Left lung (tissue), 10 donors: ENCODE measurements around the gene QSER1. TPM values are rescaled to one million over a fixed set of nuclear protein-coding genes. Genes with fewer than 3 reads are reported as not detected.

Experiments used
- ATAC-seq: fragments of 200-7000 bp; cut with Tn5 transposase; one replicate; pipeline ENCODE4 v1.9.1; 2020; ENCODE audit warnings: moderate library complexity
- DNase-seq, 4 donors: peaks; one replicate each; pipeline ENCODE4 v3.0.0-alpha.2; 2013 to 2020
- H3K27ac ChIP-seq, 2 donors: fragments of 200-600 bp; sonication (generic) in 1 of 2; one replicate each; pipeline versions ENCODE4 v1.5.0 to v1.8.0; 2020 to 2021
- H3K27me3 ChIP-seq, 2 donors: fragments of 200-600 bp; sonication (generic) in 1 of 2; one replicate each; pipeline versions ENCODE4 v1.5.0 to v1.8.0; 2020 to 2021
- H3K36me3 ChIP-seq, 2 donors: fragments of 200-600 bp; sonication (generic) in 1 of 2; one replicate each; pipeline versions ENCODE4 v1.5.0 to v1.8.0; 2020 to 2021
- H3K4me1 ChIP-seq, 2 donors: fragments of 200-600 bp; one replicate each; pipeline ENCODE4 v1.8.0; 2021
- H3K4me3 ChIP-seq, 2 donors: fragments of 200-600 bp; sonication (generic) in 1 of 2; one replicate each; pipeline versions ENCODE4 v1.5.0 to v1.8.0; 2020 to 2021; ENCODE audit warnings: mild to moderate bottlenecking in 1 of 2
- H3K9me3 ChIP-seq, 2 donors: fragments of 200-600 bp; sonication (generic) in 1 of 2; one replicate each; pipeline versions ENCODE4 v1.5.0 to v1.8.0; 2020 to 2021
- intact Hi-C, 2 donors: fragments of 100-400 bp; cut with DNase I; formaldehyde crosslinking; loops; one replicate each; pipeline versions ENCODE4 v1.11.2 to v1.14.2; 2022
- polyA plus RNA-seq, 6 donors: library from polyadenylated mRNA; unstranded; fragments of 120-200 nt; gene quantifications; one replicate each; pipeline ENCODE4 v1.2.1, GENCODE V29; 2013; ENCODE audit not compliant: insufficient read length in 6 of 6
- total RNA-seq, 2 donors: library from RNA; stranded (reverse); fragmentation: NEBNext Ultra II Directional; extraction: Animal tissue kit (Norgen Biotek cat#: 25700); gene quantifications; one replicate each; pipeline ENCODE4 v1.2.1, GENCODE V29; 2021
- TF ChIP-seq, protein P1 (sequence below), 2 donors: fragments of 200-600 bp; sonication (generic) in 1 of 2; IDR thresholded peaks; one replicate each; pipeline versions ENCODE4 v1.5.0 to v1.8.0; 2021; ENCODE audit warnings: antibody characterized with exemption in 2 of 2
- donor health status: DM: no; HTN: yes; CAD: no.
- donor health status: DM: no; HTN: no; CAD: no.

The QSER1 gene
- total and polyA plus RNA-seq, 8 donors = 23.4 to 47.4 (median 41.0) TPM

DNA sequence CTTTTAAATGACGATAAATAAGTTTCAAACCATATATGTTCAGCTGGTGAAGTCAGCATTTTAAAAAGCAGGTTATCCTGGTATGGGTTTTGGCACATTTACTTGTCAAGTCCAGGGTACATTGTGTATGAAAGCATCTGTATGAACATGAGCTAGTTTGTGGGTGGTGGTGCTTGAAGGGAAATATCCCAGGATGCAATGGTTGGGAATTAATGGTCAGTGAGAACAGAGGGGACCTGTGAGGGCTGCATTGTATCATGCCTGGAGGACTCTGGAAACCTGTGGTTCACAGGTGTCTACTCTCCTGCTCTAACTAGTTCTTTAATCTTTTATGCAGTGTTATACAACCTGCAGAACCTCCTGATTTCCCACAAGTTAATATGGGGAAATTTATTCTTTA lies 128.9 kb downstream of the QSER1 start:
- ATAC-seq (no peak), DNase-seq (no peak)
- Histone ChIP-seq H3K4me1 (peaks cover 2 to 6% of the 10 kb centered on the region in 2 donors), H3K4me3 (no peak overlapping the region), H3K9me3 (no peaks in the 10 kb centered on the region), H3K27me3 (peaks cover 0 to 20% of the 10 kb centered on the region in 2 donors), H3K36me3 (no peaks in the 10 kb centered on the region), H3K27ac (no peak overlapping the region)
- TF ChIP-seq, protein P1, sequence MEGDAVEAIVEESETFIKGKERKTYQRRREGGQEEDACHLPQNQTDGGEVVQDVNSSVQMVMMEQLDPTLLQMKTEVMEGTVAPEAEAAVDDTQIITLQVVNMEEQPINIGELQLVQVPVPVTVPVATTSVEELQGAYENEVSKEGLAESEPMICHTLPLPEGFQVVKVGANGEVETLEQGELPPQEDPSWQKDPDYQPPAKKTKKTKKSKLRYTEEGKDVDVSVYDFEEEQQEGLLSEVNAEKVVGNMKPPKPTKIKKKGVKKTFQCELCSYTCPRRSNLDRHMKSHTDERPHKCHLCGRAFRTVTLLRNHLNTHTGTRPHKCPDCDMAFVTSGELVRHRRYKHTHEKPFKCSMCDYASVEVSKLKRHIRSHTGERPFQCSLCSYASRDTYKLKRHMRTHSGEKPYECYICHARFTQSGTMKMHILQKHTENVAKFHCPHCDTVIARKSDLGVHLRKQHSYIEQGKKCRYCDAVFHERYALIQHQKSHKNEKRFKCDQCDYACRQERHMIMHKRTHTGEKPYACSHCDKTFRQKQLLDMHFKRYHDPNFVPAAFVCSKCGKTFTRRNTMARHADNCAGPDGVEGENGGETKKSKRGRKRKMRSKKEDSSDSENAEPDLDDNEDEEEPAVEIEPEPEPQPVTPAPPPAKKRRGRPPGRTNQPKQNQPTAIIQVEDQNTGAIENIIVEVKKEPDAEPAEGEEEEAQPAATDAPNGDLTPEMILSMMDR (IDR thresholded peaks at IDR 0.05) = no peak
- intact Hi-C loops = no loop called here

DNA sequence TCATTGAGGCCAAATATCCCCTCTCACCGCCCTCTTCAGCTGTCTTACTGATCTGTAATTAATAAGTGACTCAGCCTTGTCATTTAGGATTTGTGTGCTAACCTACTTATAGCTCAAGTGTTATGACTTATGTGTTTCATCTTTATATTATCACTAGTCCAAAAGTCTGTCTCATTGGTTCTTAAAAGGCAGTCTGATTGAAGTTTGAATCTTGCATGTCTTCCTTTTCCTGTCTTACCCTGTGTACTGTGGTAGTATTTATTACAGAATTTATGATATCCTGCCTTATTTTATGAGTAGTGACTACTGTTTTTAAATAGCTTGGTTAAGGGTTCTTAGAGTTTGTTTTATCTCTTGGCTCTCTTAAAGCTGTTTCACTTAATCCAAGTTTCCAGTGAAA lies 129.3 kb downstream of the QSER1 start:
- TF ChIP-seq, protein P1 (IDR thresholded peaks at IDR 0.05) = no peak
- Histone ChIP-seq H3K4me3 (no peak overlapping the region), H3K27me3 (peaks cover 0 to 16% of the 10 kb centered on the region in 2 donors), H3K36me3 (no peaks in the 10 kb centered on the region), H3K27ac (no peak overlapping the region), H3K9me3 (no peaks in the 10 kb centered on the region), H3K4me1 (peaks cover 0 to 4% of the 10 kb centered on the region in 2 donors)
- intact Hi-C loops = no loop called here
- DNase-seq (no peak), ATAC-seq (no peak)

DNA sequence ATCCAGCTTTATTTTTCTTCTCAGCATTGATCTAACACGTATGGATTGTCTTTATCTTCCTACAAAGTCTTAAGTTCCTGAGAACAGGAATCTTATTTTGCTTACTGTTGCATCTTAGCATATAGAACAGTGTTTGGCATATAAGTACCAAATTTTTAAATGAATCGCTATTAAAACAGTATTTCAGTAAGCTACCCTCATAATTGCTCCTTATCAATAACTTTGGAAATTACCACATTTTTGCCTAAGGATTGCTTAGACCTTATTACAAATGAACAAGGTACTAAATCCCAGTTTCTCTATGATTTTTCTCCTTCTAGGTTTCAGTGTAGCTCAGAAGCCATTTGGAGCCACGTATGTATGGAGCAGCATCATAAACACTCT lies 132.7 kb downstream of the QSER1 start:
- no peak overlapping the region for H3K27ac ChIP-seq
- no peaks in the 10 kb centered on the region for H3K36me3 ChIP-seq
- intact Hi-C loops = no loop called here
- no peak for ATAC-seq
- H3K4me1 ChIP-seq = no peaks in the 10 kb centered on the region
- no peak for DNase-seq
- no peak overlapping the region for H3K4me3 ChIP-seq
- H3K9me3 ChIP-seq = no peaks in the 10 kb centered on the region
- no peaks in the 10 kb centered on the region for H3K27me3 ChIP-seq
- TF ChIP-seq, protein P1 (IDR thresholded peaks at IDR 0.05) = no peak

- Histone ChIP-seq H3K36me3 (no peaks in the 10 kb centered on the region), H3K4me3 (no peak overlapping the region), H3K27ac (no peak overlapping the region), H3K4me1 (no peaks in the 10 kb centered on the region), H3K27me3 (no peaks in the 10 kb centered on the region), H3K9me3 (no peaks in the 10 kb centered on the region)
- DNase-seq (no peak), ATAC-seq (no peak)
- TF ChIP-seq, protein P1 (IDR thresholded peaks at IDR 0.05) = no peak
- intact Hi-C loops = no loop called here
Observed at GRCh38 chr11:33027233-33027632, 134.6 kb downstream of the QSER1 start.

GRCh38 chr11:33027846-33028536 lies 135.4 kb downstream of the QSER1 start:
- Histone ChIP-seq H3K36me3 (no peaks in the 10 kb centered on the region), H3K27ac (peak overlapping the region in 1 of 2 donors; percentile 18), H3K9me3 (no peaks in the 10 kb centered on the region), H3K4me3 (no peak overlapping the region), H3K4me1 (no peaks in the 10 kb centered on the region), H3K27me3 (no peaks in the 10 kb centered on the region)
- TF ChIP-seq, protein P1 (IDR thresholded peaks at IDR 0.05) = no peak
- intact Hi-C loops = no loop called here
- DNase-seq = no peak
- ATAC-seq = peak; percentile 10
